Measurements from ENCODE around the gene BOLA2. TPM values are rescaled to one million over a fixed set of nuclear protein-coding genes. Genes with fewer than 3 reads are reported as not detected.

Gene BOLA2
- total RNA-seq = 27.1 and 37.4 TPM in 2 replicates

GRCh38 chr16:29454269-29454668 lies at the start of gene BOLA2, which contains the start of gene SLX1B:
Gene BOLA2 (minus strand): TSS chr16:29454351. CDS start chr16:29454253, 98 bp downstream.
Gene SLX1B (plus strand): TSS chr16:29454533.

GRCh38 chr16:29459706-29460646 lies 5.8 kb upstream of the BOLA2 start, which contains the start of gene SULT1A4:
Gene SULT1A4 (plus strand): TSS chr16:29459913. CDS start chr16:29461386, 1,473 bp downstream.

Other genes starting within 250 kb of the BOLA2 start
- 1.5 and 3.4 TPM in 2 replicates for gene NPIPB11, start 47.6 kb downstream of the BOLA2 start, total RNA-seq
- 13.0 and 22.5 TPM in 2 replicates for gene SLX1B, start 182 bp upstream of the BOLA2 start, total RNA-seq
- 1.1 and 1.2 TPM in 2 replicates for gene SULT1A4, start 5.6 kb upstream of the BOLA2 start, total RNA-seq
- gene NPIPB12, start 52.1 kb upstream of the BOLA2 start, total RNA-seq = 15.6 and 27.2 TPM in 2 replicates
- not detected in 2 replicates for gene SPN, start 208.9 kb upstream of the BOLA2 start, total RNA-seq
- 101 and 156 TPM in 2 replicates for gene QPRT, start 224.8 kb upstream of the BOLA2 start, total RNA-seq